HepG2 (cell line): ENCODE data around the gene NUBP1. TPM values are rescaled to one million over a fixed set of nuclear protein-coding genes. Genes with fewer than 3 reads are reported as not detected.
A peak's percentile ranks its signal among the peaks of the same experiment; 100 is the strongest.

Experiments
- DNMT3B ChIP-seq: conservative IDR thresholded peaks from 2 replicates; pipeline ENCODE4 v1.6.1; 2016; ENCODE audit warnings: missing biosample characterization, control low read depth
- EP300 ChIP-seq, 3 experiments: sonication (generic) in 1 of 3; formaldehyde crosslinking in 1 of 3; IDR thresholded peaks; 2 replicates each; pipeline versions ENCODE4 v1.5.1 to v1.6.1; 2011 to 2020; ENCODE audit warnings: low read depth in 2 of 3, low read length in 2 of 3, borderline replicate concordance in 1 of 3, improper control_type of control experiment in 1 of 3, mild to moderate bottlenecking in 1 of 3, missing genetic modification reagents in 1 of 3, moderate library complexity in 1 of 3
- FOXK1 ChIP-seq: sonication (generic); formaldehyde crosslinking; IDR thresholded peaks from 2 replicates; pipeline ENCODE4 v1.4.0; 2020; ENCODE audit warnings: low read depth, missing genetic modification reagents, borderline replicate concordance
- FOXO1 ChIP-seq: sonication (generic); formaldehyde crosslinking; IDR thresholded peaks from 2 replicates; pipeline ENCODE4 v1.4.0; 2020; ENCODE audit warnings: missing genetic modification reagents
- HOXD1 ChIP-seq: sonication (generic); formaldehyde crosslinking; IDR thresholded peaks from 2 replicates; pipeline ENCODE4 v1.5.0; 2020; ENCODE audit warnings: missing genetic modification reagents
- IKZF1 ChIP-seq: fragments of 450-650 bp; IDR thresholded peaks from 2 replicates; pipeline ENCODE4 v1.7.1; 2016
- NFRKB ChIP-seq: fragments of 450-650 bp; IDR thresholded peaks from 2 replicates; pipeline ENCODE4 v1.6.1; 2017
- NFYC ChIP-seq: IDR thresholded peaks from 2 replicates; pipeline ENCODE4 v1.6.1; 2016; ENCODE audit warnings: missing genetic modification reagents, missing compliant biosample characterization
- NR3C1 ChIP-seq: sonication (generic); formaldehyde crosslinking; IDR thresholded peaks from 2 replicates; pipeline ENCODE4 v1.4.0; 2020; ENCODE audit warnings: missing genetic modification reagents
- PLRG1 ChIP-seq: fragments of 450-650 bp; conservative IDR thresholded peaks from 2 replicates; pipeline ENCODE4 v1.6.1; 2016
- RBM39 ChIP-seq: fragments of 200-400 bp; formaldehyde crosslinking; IDR thresholded peaks from one replicate; pipeline ENCODE4 v1.6.1; 2018; ENCODE audit warnings: antibody characterized with exemption, mild to moderate bottlenecking, low read depth, low read length; ENCODE audit not compliant: poor library complexity, severe bottlenecking
- RELA ChIP-seq: sonication (generic); formaldehyde crosslinking; IDR thresholded peaks from 2 replicates; pipeline ENCODE4 v1.4.0; 2020; ENCODE audit warnings: missing genetic modification reagents
- SMAD1 ChIP-seq: sonication (generic); formaldehyde crosslinking; IDR thresholded peaks from 2 replicates; pipeline ENCODE4 v1.4.0; 2020; ENCODE audit warnings: missing genetic modification reagents, low read depth, mild to moderate bottlenecking, borderline replicate concordance
- THYN1 ChIP-seq: sonication (generic); formaldehyde crosslinking; IDR thresholded peaks from 2 replicates; pipeline ENCODE4 v1.8.1; 2023; ENCODE audit warnings: low read depth, mild to moderate bottlenecking, moderate library complexity, missing genetic modification reagents, borderline replicate concordance
- TOE1 ChIP-seq: sonication (generic); formaldehyde crosslinking; IDR thresholded peaks from 2 replicates; pipeline ENCODE4 v1.4.0; 2020; ENCODE audit warnings: mild to moderate bottlenecking, missing genetic modification reagents
- ZEB1 ChIP-seq: IDR thresholded peaks from 2 replicates; pipeline ENCODE4 v1.6.1; 2012; ENCODE audit warnings: mild to moderate bottlenecking, low read depth, inconsistent platforms; ENCODE audit not compliant: insufficient replicate concordance
- ZNF205 ChIP-seq: IDR thresholded peaks from 2 replicates; pipeline ENCODE4 v1.6.1; 2018; ENCODE audit warnings: missing biosample characterization, missing genetic modification reagents
- ZNF329 ChIP-seq: sonication (generic); formaldehyde crosslinking; IDR thresholded peaks from 2 replicates; pipeline ENCODE4 v1.9.0; 2021; ENCODE audit warnings: low read depth, mild to moderate bottlenecking, missing genetic modification reagents
- ZNF343 ChIP-seq: sonication (generic); formaldehyde crosslinking; IDR thresholded peaks from 2 replicates; pipeline ENCODE4 v1.4.0; 2020; ENCODE audit warnings: mild to moderate bottlenecking, missing genetic modification reagents
- ZNF674 ChIP-seq: sonication (generic); formaldehyde crosslinking; IDR thresholded peaks from 2 replicates; pipeline ENCODE4 v1.5.0; 2020; ENCODE audit warnings: low read depth, mild to moderate bottlenecking, missing genetic modification reagents
- polyA plus RNA-seq, 8 experiments: library from polyadenylated mRNA; depleted of rRNA in 3 of 8; stranded (reverse) in 7 of 8; unstranded in 1 of 8; fragments of >200 nt; fragmentation: Illumina TruSeq in 4 of 8; extraction: Trizol in 4 of 8; gene quantifications; 2 replicates each; pipeline versions ENCODE4 v1.2.1 to v1.2.3, GENCODE V29; 2011 to 2016; ENCODE audit warnings: low read depth in 4 of 8, missing spikeins in 1 of 8, mixed read lengths in 1 of 8; ENCODE audit not compliant: insufficient read depth in 1 of 8
- total RNA-seq, 5 experiments: library from RNA; depleted of rRNA; stranded (reverse); fragments of >200 nt; fragmentation: Illumina TruSeq; extraction: Trizol; gene quantifications; 2 replicates each; pipeline ENCODE4 v1.2.3, GENCODE V29; 2016; ENCODE audit warnings: low read depth in 1 of 5
- TF ChIP-seq, protein P1 (sequence below): sonication (generic); formaldehyde crosslinking; IDR thresholded peaks from 2 replicates; pipeline ENCODE4 v1.4.0; 2020; ENCODE audit warnings: missing genetic modification reagents, low read depth, mild to moderate bottlenecking, borderline replicate concordance
- TF ChIP-seq, protein P2 (sequence below): sonication (generic); formaldehyde crosslinking; IDR thresholded peaks from 2 replicates; pipeline ENCODE4 v1.8.1; 2023; ENCODE audit warnings: missing genetic modification reagents, inconsistent platforms, borderline replicate concordance
- TF ChIP-seq, protein P3 (sequence below): sonication (generic); formaldehyde crosslinking; IDR thresholded peaks from 2 replicates; pipeline ENCODE4 v1.8.0; 2023; ENCODE audit warnings: mild to moderate bottlenecking, missing genetic modification reagents
- TF ChIP-seq, protein P4 (sequence below): IDR thresholded peaks from 2 replicates; pipeline ENCODE4 v1.6.1; 2016; ENCODE audit warnings: missing compliant biosample characterization, missing genetic modification reagents, borderline replicate concordance
- TF ChIP-seq, protein P5 (sequence below): sonication (generic); formaldehyde crosslinking; conservative IDR thresholded peaks from 2 replicates; pipeline ENCODE4 v1.8.1; 2023; ENCODE audit warnings: missing genetic modification reagents

The NUBP1 gene
- total and polyA plus RNA-seq, 2 of the 13 experiments (the other 11 are each of a cell fraction or from before 2014, with no cell fraction given) = 53.5 to 70.4 TPM

DNA sequence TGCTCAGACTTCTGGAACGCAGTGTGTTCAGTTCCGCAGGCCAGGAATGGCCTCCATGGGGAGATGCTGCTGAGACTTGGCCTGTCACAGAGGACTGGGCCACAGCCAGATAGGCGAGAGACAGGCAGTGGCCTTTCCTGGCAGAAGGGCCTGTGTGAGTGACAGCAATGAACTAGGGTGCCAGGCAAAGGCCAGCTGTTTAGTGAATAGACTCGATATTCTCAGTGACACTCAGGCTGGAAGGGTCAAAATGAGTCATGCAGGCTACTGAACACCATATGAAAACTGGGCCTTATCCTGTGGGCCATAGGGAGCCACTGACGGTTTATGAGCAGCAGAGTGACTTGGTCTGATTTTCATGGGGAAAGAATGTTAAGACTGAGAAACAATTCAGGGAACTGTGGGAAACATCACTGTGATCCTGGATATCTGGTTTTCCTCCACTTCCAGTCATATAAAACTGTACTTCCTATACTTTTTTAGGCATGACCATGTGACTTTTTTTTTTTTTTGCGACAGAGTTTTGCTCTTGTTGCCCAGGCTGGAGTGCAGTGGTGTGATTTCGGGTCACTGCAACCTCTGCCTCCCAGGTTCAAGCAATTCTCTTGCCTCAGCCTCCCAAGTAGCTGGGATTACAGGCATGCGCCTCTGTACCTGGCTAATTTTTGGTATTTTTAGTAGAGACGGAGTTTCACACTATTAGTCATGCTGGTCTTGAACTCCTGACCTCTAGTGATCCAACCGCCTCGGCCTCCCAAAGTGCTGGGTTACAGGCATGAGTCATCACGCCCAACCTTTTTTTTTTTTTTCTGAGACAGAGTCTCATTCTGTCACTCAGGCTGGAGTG, 5.2 kb upstream of the NUBP1 start (continued):
- TF ChIP-seq FOXK1 (CRISPR knock-in tag) (0 out of 2 replicates have a peak, but pooled peaks have one; percentile 14), EP300 (IDR thresholded peaks at IDR 0.05; ENCODE audit: low read depth in 2 of 2, low read length in 2 of 2) (no peak), EP300 (CRISPR knock-in tag; IDR thresholded peaks at IDR 0.05; ENCODE audit: borderline replicate concordance) (peak; percentile 28; the same call in 1 of the 2 replicates), RELA (CRISPR knock-in tag) (no peak), HOXD1 (CRISPR knock-in tag) (no peak; the same call in 1 of the 2 replicates), TOE1 (no peak), ZEB1 (no peak), ZNF674 (CRISPR knock-in tag) (no peak), SMAD1 (CRISPR knock-in tag) (no peak), RBM39 (no peak), NFYC (CRISPR knock-in tag) (no peak), THYN1 (CRISPR knock-in tag) (no peak), NFRKB (no peak), IKZF1 (no peak), NR3C1 (CRISPR knock-in tag) (no peak), PLRG1 (no peak), FOXO1 (CRISPR knock-in tag) (0 out of 2 replicates have a peak, but pooled peaks have one; percentile 17), DNMT3B (no peak), ZNF329 (CRISPR knock-in tag) (no peak), ZNF205 (CRISPR knock-in tag) (no peak), ZNF343 (no peak)
- TF ChIP-seq, protein P1, sequence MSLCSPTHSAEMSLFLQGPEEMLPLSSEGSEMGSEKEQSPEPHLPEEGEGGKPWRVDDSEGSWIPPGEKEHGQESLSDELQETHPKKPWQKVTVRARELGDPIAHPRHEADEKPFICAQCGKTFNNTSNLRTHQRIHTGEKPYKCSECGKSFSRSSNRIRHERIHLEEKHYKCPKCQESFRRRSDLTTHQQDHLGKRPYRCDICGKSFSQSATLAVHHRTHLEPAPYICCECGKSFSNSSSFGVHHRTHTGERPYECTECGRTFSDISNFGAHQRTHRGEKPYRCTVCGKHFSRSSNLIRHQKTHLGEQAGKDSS (CRISPR knock-in tag) = no peak
- TF ChIP-seq, protein P2, sequence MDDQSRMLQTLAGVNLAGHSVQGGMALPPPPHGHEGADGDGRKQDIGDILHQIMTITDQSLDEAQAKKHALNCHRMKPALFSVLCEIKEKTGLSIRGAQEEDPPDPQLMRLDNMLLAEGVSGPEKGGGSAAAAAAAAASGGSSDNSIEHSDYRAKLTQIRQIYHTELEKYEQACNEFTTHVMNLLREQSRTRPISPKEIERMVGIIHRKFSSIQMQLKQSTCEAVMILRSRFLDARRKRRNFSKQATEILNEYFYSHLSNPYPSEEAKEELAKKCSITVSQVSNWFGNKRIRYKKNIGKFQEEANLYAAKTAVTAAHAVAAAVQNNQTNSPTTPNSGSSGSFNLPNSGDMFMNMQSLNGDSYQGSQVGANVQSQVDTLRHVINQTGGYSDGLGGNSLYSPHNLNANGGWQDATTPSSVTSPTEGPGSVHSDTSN (CRISPR knock-in tag) = no peak
- TF ChIP-seq, protein P3, sequence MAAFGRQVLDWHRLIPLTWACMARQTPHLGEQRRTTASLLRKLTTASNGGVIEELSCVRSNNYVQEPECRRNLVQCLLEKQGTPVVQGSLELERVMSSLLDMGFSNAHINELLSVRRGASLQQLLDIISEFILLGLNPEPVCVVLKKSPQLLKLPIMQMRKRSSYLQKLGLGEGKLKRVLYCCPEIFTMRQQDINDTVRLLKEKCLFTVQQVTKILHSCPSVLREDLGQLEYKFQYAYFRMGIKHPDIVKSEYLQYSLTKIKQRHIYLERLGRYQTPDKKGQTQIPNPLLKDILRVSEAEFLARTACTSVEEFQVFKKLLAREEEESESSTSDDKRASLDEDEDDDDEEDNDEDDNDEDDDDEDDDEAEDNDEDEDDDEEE (CRISPR knock-in tag) = no peak
- TF ChIP-seq, protein P4, sequence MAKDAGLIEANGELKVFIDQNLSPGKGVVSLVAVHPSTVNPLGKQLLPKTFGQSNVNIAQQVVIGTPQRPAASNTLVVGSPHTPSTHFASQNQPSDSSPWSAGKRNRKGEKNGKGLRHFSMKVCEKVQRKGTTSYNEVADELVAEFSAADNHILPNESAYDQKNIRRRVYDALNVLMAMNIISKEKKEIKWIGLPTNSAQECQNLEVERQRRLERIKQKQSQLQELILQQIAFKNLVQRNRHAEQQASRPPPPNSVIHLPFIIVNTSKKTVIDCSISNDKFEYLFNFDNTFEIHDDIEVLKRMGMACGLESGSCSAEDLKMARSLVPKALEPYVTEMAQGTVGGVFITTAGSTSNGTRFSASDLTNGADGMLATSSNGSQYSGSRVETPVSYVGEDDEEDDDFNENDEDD (CRISPR knock-in tag) = no peak
- TF ChIP-seq, protein P5, sequence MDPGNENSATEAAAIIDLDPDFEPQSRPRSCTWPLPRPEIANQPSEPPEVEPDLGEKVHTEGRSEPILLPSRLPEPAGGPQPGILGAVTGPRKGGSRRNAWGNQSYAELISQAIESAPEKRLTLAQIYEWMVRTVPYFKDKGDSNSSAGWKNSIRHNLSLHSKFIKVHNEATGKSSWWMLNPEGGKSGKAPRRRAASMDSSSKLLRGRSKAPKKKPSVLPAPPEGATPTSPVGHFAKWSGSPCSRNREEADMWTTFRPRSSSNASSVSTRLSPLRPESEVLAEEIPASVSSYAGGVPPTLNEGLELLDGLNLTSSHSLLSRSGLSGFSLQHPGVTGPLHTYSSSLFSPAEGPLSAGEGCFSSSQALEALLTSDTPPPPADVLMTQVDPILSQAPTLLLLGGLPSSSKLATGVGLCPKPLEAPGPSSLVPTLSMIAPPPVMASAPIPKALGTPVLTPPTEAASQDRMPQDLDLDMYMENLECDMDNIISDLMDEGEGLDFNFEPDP (CRISPR knock-in tag) = no peak
